T-cell (primary cell): ENCODE results near the gene GINS2. TPM values are rescaled to one million over a fixed set of nuclear protein-coding genes. Genes with fewer than 3 reads are reported as not detected.

Experiments used
- ATAC-seq, 4 experiments: fragments of 200-7000 bp in 3 of 4; fragments of 150-1000 bp in 1 of 4; cut with Tn5 transposase; replicated peaks in 1 of 4; 1 replicate in 3 of 4; 2 replicates in 1 of 4; pipeline ENCODE4 v1.10.0; 2021; ENCODE audit warnings: moderate library complexity in 3 of 4, mild to moderate bottlenecking in 2 of 4, moderate number of reproducible peaks in 1 of 4
- CTCF ChIA-PET, 2 donors: fragments of 300-600 bp; sonication (Branson Sonifier 250); formaldehyde crosslinking; loops; one replicate each; lab custom pipeline; 2022; ENCODE audit warnings: antibody characterized with exemption in 2 of 2; lab: Charles Lee
- POLR2A ChIA-PET, 2 donors: fragments of 300-600 bp; sonication (Branson Sonifier 250); formaldehyde crosslinking; loops; one replicate each; lab custom pipeline; 2022; ENCODE audit warnings: antibody characterized with exemption in 2 of 2; lab: Charles Lee
- DNase-seq, 35 experiments: peaks; one replicate each; pipeline versions ENCODE4 v3.0.0 to v3.0.0-alpha.2; 2013 to 2023
- H3K27ac ChIP-seq: one replicate; pipeline ENCODE4 v1.5.1; 2013; ENCODE audit warnings: low read length
- H3K27me3 ChIP-seq, 2 experiments: replicated peaks in 1 of 2; 1 replicate in 1 of 2; 2 replicates in 1 of 2; pipeline versions ENCODE4 v1.6.1 to v1.7.0; 2013; ENCODE audit warnings: low read length in 1 of 2, mixed read lengths in 1 of 2; ENCODE audit not compliant: control insufficient read depth in 2 of 2, insufficient read depth in 2 of 2; ENCODE audit errors: extremely low read depth in 1 of 2
- H3K36me3 ChIP-seq, 2 donors: 1 replicate in 1 of 2; 2 replicates in 1 of 2; pipeline versions ENCODE4 v1.6.1 to v1.7.0; 2013; ENCODE audit warnings: low read length in 1 of 2; ENCODE audit not compliant: control insufficient read depth in 2 of 2, insufficient read depth in 1 of 2; ENCODE audit errors: extremely low read depth in 1 of 2
- H3K4me1 ChIP-seq, 2 experiments: 1 replicate in 1 of 2; 2 replicates in 1 of 2; pipeline versions ENCODE4 v1.6.1 to v1.7.0; 2013; ENCODE audit warnings: low read length in 2 of 2, mixed read lengths in 1 of 2; ENCODE audit not compliant: insufficient read depth in 2 of 2, control insufficient read depth in 1 of 2; ENCODE audit errors: extremely low read depth in 1 of 2
- H3K4me3 ChIP-seq, 2 donors: 1 replicate in 1 of 2; 2 replicates in 1 of 2; pipeline versions ENCODE4 v1.5.1 to v1.7.0; 2013; ENCODE audit warnings: mild to moderate bottlenecking in 2 of 2, low read length in 1 of 2, moderate library complexity in 1 of 2; ENCODE audit not compliant: control insufficient read depth in 1 of 2; ENCODE audit errors: extremely low read depth in 1 of 2
- H3K9me3 ChIP-seq: 2 replicates; pipeline ENCODE4 v1.7.0; 2013
- H3K27ac Mint-ChIP-seq, 2 donors: one replicate each; pipeline ENCODE4 v1.8.0; 2020 to 2021; ENCODE audit warnings: mild to moderate bottlenecking in 2 of 2, mixed read lengths in 2 of 2
- H3K27me3 Mint-ChIP-seq, 2 donors: one replicate each; pipeline ENCODE4 v1.8.0; 2021 to 2022; ENCODE audit warnings: mixed read lengths in 2 of 2
- H3K36me3 Mint-ChIP-seq: one replicate; pipeline ENCODE4 v1.8.0; 2021; ENCODE audit warnings: mixed read lengths
- H3K4me1 Mint-ChIP-seq, 3 donors: one replicate each; pipeline ENCODE4 v1.8.0; 2020 to 2022; ENCODE audit warnings: mixed read lengths in 3 of 3, mild to moderate bottlenecking in 1 of 3
- H3K4me3 Mint-ChIP-seq, 3 donors: one replicate each; pipeline ENCODE4 v1.8.0; 2020 to 2022; ENCODE audit warnings: mild to moderate bottlenecking in 3 of 3, mixed read lengths in 3 of 3, moderate library complexity in 3 of 3
- H3K9me3 Mint-ChIP-seq, 3 donors: one replicate each; pipeline ENCODE4 v1.8.0; 2020 to 2022; ENCODE audit warnings: mixed read lengths in 3 of 3
- WGBS: methylation state at CpG from one replicate; pipeline ENCODE4 v1.1.5; 2013; ENCODE audit warnings: missing lambda C conversion rate; ENCODE audit not compliant: insufficient coverage; 5-methylcytosine and 5-hydroxymethylcytosine counted together
- total RNA-seq, 35 experiments: library from RNA in 6 of 35; stranded (reverse) in 6 of 35; fragments of 120-200 nt in 1 of 35; gene quantifications; one replicate each; pipeline versions ENCODE4 v1.2.1 to v1.2.4 and lab custom pipeline; 2013 to 2026

GINS2 gene
- total RNA-seq, 5 donors from 2014 or later (not counting 1 experiment from before 2014, with no cell fraction given) = 1.1 to 3.7 (median 1.6) TPM

- ChIA-PET POLR2A (no interaction called here), CTCF (no interaction called here)
- no peak for ATAC-seq
- Mint-ChIP-seq H3K9me3 (peaks cover 0 to 2% (median 0%) of the 10 kb centered on the region in 3 donors), H3K4me1 (no peaks in the 10 kb centered on the region), H3K27me3 (peaks cover 0 to 16% of the 10 kb centered on the region in 2 donors), H3K4me3 (no peak overlapping the region), H3K27ac (no peak overlapping the region), H3K36me3 (no peaks in the 10 kb centered on the region)
- no peak for DNase-seq
- H3K27me3 ChIP-seq = peaks cover 2 to 41% of the 10 kb centered on the region in 2 experiments
- no peak overlapping the region for H3K4me3 ChIP-seq
- 94% methylated on average over 14 of the region's 16 CpGs for WGBS
- no peaks in the 10 kb centered on the region for H3K9me3 ChIP-seq
- H3K4me1 ChIP-seq = no peaks in the 10 kb centered on the region
- H3K27ac ChIP-seq = no peak overlapping the region
- no peaks in the 10 kb centered on the region for H3K36me3 ChIP-seq
Measured at GRCh38 chr16:85696781-85697180, 8.0 kb upstream of the GINS2 start.

GRCh38 chr16:85695196-85696128 lies 6.7 kb upstream of the GINS2 start:
- no peaks in the 10 kb centered on the region for H3K36me3 ChIP-seq
- Mint-ChIP-seq H3K27ac (no peak overlapping the region), H3K36me3 (no peaks in the 10 kb centered on the region), H3K4me1 (no peaks in the 10 kb centered on the region), H3K9me3 (no peaks in the 10 kb centered on the region), H3K4me3 (no peak overlapping the region), H3K27me3 (peaks cover 0 to 18% of the 10 kb centered on the region in 2 donors)
- ChIA-PET POLR2A (no interaction called here), CTCF (no interaction called here)
- no peaks in the 10 kb centered on the region for H3K9me3 ChIP-seq
- H3K4me1 ChIP-seq = no peaks in the 10 kb centered on the region
- DNase-seq (no peak), ATAC-seq (no peak)
- H3K4me3 ChIP-seq = no peak overlapping the region
- H3K27ac ChIP-seq = no peak overlapping the region
- 85% methylated on average over 17 of the region's 24 CpGs for WGBS
- H3K27me3 ChIP-seq = peaks cover 2 to 44% of the 10 kb centered on the region in 2 experiments

- no peaks in the 10 kb centered on the region for H3K9me3 Mint-ChIP-seq
- Histone ChIP-seq H3K36me3 (no peaks in the 10 kb centered on the region), H3K27ac (no peak overlapping the region), H3K27me3 (peaks cover 0 to 37% of the 10 kb centered on the region in 2 experiments), H3K9me3 (no peaks in the 10 kb centered on the region), H3K4me3 (no peak overlapping the region), H3K4me1 (peaks cover 5 to 21% of the 10 kb centered on the region in 2 experiments)
- peaks cover 0 to 8% (median 7%) of the 10 kb centered on the region in 3 donors for H3K4me1 Mint-ChIP-seq
- ChIA-PET CTCF (interaction anchor here in 1 of 2 donors (0.6 kb wide), 1 partner anchor 74 kb away, joined by 3 read pairs; no protein-coding TSS in a partner anchor), POLR2A (no interaction called here)
- no peaks in the 10 kb centered on the region for H3K36me3 Mint-ChIP-seq
- 95% methylated on average over 4 of the region's 7 CpGs for WGBS
- no peak overlapping the region for H3K4me3 Mint-ChIP-seq
- ATAC-seq = no peak
- no peak overlapping the region for H3K27ac Mint-ChIP-seq
- peaks cover 0 to 13% of the 10 kb centered on the region in 2 donors for H3K27me3 Mint-ChIP-seq
- DNase-seq = no peak
Measured at GRCh38 chr16:85690469-85691064, 1.8 kb upstream of the GINS2 start.

GRCh38 chr16:85689950-85690320 lies 1.2 kb upstream of the GINS2 start:
- Histone ChIP-seq H3K9me3 (no peaks in the 10 kb centered on the region), H3K4me1 (peaks cover 5 to 21% of the 10 kb centered on the region in 2 experiments), H3K27me3 (peaks cover 0 to 31% of the 10 kb centered on the region in 2 experiments), H3K36me3 (no peaks in the 10 kb centered on the region), H3K27ac (no peak overlapping the region), H3K4me3 (no peak overlapping the region)
- Mint-ChIP-seq H3K27ac (no peak overlapping the region), H3K4me1 (peaks cover 0 to 8% (median 7%) of the 10 kb centered on the region in 3 donors), H3K4me3 (no peak overlapping the region), H3K27me3 (peaks cover 0 to 11% of the 10 kb centered on the region in 2 donors), H3K36me3 (no peaks in the 10 kb centered on the region), H3K9me3 (no peaks in the 10 kb centered on the region)
- 83% methylated on average over 3 of the region's 9 CpGs for WGBS
- ChIA-PET POLR2A (no interaction called here), CTCF (interaction anchor here in 1 of 2 donors (0.6 kb wide), 1 partner anchor 74 kb away, joined by 3 read pairs; no protein-coding TSS in a partner anchor)
- ATAC-seq (no peak), DNase-seq (no peak)

- H3K36me3 Mint-ChIP-seq = no peaks in the 10 kb centered on the region
- ATAC-seq (no peak), DNase-seq (no peak)
- H3K4me3 Mint-ChIP-seq = peak overlapping the region; percentile 43 to 71 (median 71)
- Histone ChIP-seq H3K9me3 (no peaks in the 10 kb centered on the region), H3K27ac (no peak overlapping the region), H3K36me3 (no peaks in the 10 kb centered on the region), H3K4me1 (peaks cover 5 to 21% of the 10 kb centered on the region in 2 experiments), H3K27me3 (peaks cover 0 to 28% of the 10 kb centered on the region in 2 experiments), H3K4me3 (peak overlapping the region; percentile 37 to 38)
- WGBS = 90% methylated on average over 11 of the region's 27 CpGs
- no peak overlapping the region for H3K27ac Mint-ChIP-seq
- CTCF ChIA-PET = interaction anchor here in 1 of 2 donors (0.7 kb wide), 1 partner anchor 935 kb away, joined by 4 read pairs; no protein-coding TSS in a partner anchor
- H3K9me3 Mint-ChIP-seq = no peaks in the 10 kb centered on the region
- POLR2A ChIA-PET = interaction anchor here in 1 of 2 donors (0.6 kb wide), 1 partner anchor 40 kb away, joined by 3 read pairs; no protein-coding TSS in a partner anchor
- H3K4me1 Mint-ChIP-seq = peaks cover 0 to 8% (median 7%) of the 10 kb centered on the region in 3 donors
- H3K27me3 Mint-ChIP-seq = peaks cover 0 to 8% of the 10 kb centered on the region in 2 donors
Measured at GRCh38 chr16:85689285-85689949, 663 bp upstream of the GINS2 start.
